ENCODE results near the gene PPP1R2. TPM values are rescaled to one million over a fixed set of nuclear protein-coding genes. Genes with fewer than 3 reads are reported as not detected.

Gene PPP1R2
- total and polyA plus RNA-seq, 4 donors, result 26.2 to 77.0 (median 46.5) TPM

DNA sequence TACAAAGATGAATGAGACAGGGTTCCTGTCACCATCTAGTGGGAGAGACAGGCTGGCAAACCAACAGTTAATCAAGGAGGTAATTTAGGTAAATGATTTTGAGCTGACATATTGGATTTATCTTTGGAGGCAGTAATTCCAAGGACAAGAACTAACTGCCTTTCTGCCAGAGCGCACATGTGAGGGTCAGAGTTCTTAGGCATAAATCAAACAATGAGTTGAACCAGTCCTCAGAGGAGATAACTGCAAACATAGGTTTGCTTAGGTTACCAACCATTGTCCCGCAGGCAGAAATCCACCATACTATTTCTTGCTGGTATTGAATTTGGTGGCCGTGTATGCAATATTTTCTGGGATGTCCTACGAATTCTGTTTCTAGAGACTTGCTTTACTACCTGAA, 14.2 kb upstream of the PPP1R2 start:
- 86 to 91% methylated on average over 4 of the region's 4 CpGs for WGBS, 2 donors

DNA sequence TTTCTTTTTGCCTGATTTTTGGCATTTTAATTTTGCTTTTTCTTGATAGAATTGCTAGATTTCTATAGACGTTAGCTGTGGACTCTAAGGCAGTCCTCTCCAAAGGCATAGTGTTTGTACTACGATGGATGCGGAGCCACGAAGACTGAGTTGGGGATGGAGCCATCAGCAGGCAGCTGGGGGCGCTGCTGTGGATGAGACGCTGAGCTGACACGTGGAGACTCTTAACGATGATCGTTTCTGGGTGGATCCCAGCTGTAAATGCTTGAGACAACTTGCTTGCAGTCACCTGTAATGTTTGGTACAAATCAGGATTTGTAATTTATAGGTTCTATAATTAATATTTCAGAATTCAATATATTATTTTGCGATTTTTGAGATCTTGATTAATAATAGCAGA, 13.3 kb upstream of the PPP1R2 start:
- H3K27ac ChIP-seq (ENCODE audit: low read depth in 1 of 2, low read length in 1 of 2), result no peak overlapping the region
- H3K9me3 ChIP-seq (ENCODE audit: control insufficient read depth in 4 of 4, insufficient read depth in 3 of 4, low read length in 3 of 4), result no peaks in the 10 kb centered on the region
- TF ChIP-seq, protein P1, sequence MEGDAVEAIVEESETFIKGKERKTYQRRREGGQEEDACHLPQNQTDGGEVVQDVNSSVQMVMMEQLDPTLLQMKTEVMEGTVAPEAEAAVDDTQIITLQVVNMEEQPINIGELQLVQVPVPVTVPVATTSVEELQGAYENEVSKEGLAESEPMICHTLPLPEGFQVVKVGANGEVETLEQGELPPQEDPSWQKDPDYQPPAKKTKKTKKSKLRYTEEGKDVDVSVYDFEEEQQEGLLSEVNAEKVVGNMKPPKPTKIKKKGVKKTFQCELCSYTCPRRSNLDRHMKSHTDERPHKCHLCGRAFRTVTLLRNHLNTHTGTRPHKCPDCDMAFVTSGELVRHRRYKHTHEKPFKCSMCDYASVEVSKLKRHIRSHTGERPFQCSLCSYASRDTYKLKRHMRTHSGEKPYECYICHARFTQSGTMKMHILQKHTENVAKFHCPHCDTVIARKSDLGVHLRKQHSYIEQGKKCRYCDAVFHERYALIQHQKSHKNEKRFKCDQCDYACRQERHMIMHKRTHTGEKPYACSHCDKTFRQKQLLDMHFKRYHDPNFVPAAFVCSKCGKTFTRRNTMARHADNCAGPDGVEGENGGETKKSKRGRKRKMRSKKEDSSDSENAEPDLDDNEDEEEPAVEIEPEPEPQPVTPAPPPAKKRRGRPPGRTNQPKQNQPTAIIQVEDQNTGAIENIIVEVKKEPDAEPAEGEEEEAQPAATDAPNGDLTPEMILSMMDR (IDR thresholded peaks at IDR 0.05; ENCODE audit: control extremely low read depth, extremely low read depth), result no peak
- peaks cover 0 to 4% (median 0%) of the 10 kb centered on the region in 5 donors for H3K4me1 ChIP-seq (ENCODE audit: control insufficient read depth in 5 of 5, insufficient read depth in 5 of 5, low read length in 5 of 5)
- H3K27me3 ChIP-seq (ENCODE audit: control insufficient read depth in 3 of 3, insufficient read depth in 3 of 3, low read length in 2 of 3), result no peaks in the 10 kb centered on the region
- no peak overlapping the region for H3K9ac ChIP-seq (ENCODE audit: insufficient read depth in 1 of 2, low read length in 2 of 2)
- DNase-seq (no peak), ATAC-seq (ENCODE audit: insufficient read depth, low FRiP score) (no peak)
- WGBS, 2 donors, result 36 to 42% methylated on average over 10 of the region's 10 CpGs
- no peak overlapping the region for H3K4me3 ChIP-seq
- no peaks in the 10 kb centered on the region for H3K36me3 ChIP-seq (ENCODE audit: control insufficient read depth in 4 of 4, insufficient read depth in 4 of 4, low read length in 4 of 4)

More for the DNA sequence above, 14.2 kb upstream of the PPP1R2 start:
- no peak overlapping the region for H3K4me3 ChIP-seq
- H3K9me3 ChIP-seq (ENCODE audit: control insufficient read depth in 4 of 4, insufficient read depth in 3 of 4, low read length in 3 of 4), result peaks cover 0 to 2% (median 0%) of the 10 kb centered on the region in 4 donors
- H3K27me3 ChIP-seq (ENCODE audit: control insufficient read depth in 3 of 3, insufficient read depth in 3 of 3, low read length in 2 of 3), result no peaks in the 10 kb centered on the region
- ATAC-seq (ENCODE audit: insufficient read depth, low FRiP score), result no peak
- no peak for DNase-seq
- H3K36me3 ChIP-seq (ENCODE audit: control insufficient read depth in 4 of 4, insufficient read depth in 4 of 4, low read length in 4 of 4), result no peaks in the 10 kb centered on the region
- no peaks in the 10 kb centered on the region for H3K4me1 ChIP-seq (ENCODE audit: control insufficient read depth in 5 of 5, insufficient read depth in 5 of 5, low read length in 5 of 5)
- no peak overlapping the region for H3K9ac ChIP-seq (ENCODE audit: insufficient read depth in 1 of 2, low read length in 2 of 2)
- no peak overlapping the region for H3K27ac ChIP-seq (ENCODE audit: low read depth in 1 of 2, low read length in 1 of 2)
- TF ChIP-seq, protein P1 (IDR thresholded peaks at IDR 0.05; ENCODE audit: control extremely low read depth, extremely low read depth), result no peak

DNA sequence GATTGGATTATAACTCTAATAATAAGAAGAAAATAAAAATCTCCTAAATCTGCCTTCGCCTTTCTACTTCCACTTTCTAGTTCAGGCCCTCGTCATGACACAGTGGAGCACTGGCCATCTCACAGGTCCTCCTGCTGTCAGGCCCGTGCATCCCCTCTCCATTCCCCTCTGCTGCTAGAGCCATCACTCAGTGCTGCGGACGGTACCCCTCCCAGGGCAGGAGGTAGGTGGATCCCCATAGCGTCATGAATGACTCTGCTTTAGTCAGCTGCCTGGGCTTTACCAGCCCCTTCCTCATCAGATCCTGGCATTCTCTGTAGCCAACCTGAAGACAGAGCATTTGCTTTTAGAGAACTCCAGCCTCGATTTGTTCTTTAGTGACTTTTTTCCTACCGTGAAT, 12.0 kb upstream of the PPP1R2 start:
- DNase-seq (no peak), ATAC-seq (ENCODE audit: insufficient read depth, low FRiP score) (no peak)
- no peaks in the 10 kb centered on the region for H3K9me3 ChIP-seq (ENCODE audit: control insufficient read depth in 4 of 4, insufficient read depth in 3 of 4, low read length in 3 of 4)
- 80 to 83% methylated on average over 8 of the region's 8 CpGs for WGBS, 2 donors
- no peak overlapping the region for H3K4me3 ChIP-seq
- H3K36me3 ChIP-seq (ENCODE audit: control insufficient read depth in 4 of 4, insufficient read depth in 4 of 4, low read length in 4 of 4), result no peaks in the 10 kb centered on the region
- H3K27me3 ChIP-seq (ENCODE audit: control insufficient read depth in 3 of 3, insufficient read depth in 3 of 3, low read length in 2 of 3), result no peaks in the 10 kb centered on the region
- no peak overlapping the region for H3K9ac ChIP-seq (ENCODE audit: insufficient read depth in 1 of 2, low read length in 2 of 2)
- no peak overlapping the region for H3K27ac ChIP-seq (ENCODE audit: low read depth in 1 of 2, low read length in 1 of 2)
- TF ChIP-seq, protein P1 (IDR thresholded peaks at IDR 0.05; ENCODE audit: control extremely low read depth, extremely low read depth), result no peak
- H3K4me1 ChIP-seq (ENCODE audit: control insufficient read depth in 5 of 5, insufficient read depth in 5 of 5, low read length in 5 of 5), result peaks cover 0 to 13% (median 5%) of the 10 kb centered on the region in 5 donors

DNA sequence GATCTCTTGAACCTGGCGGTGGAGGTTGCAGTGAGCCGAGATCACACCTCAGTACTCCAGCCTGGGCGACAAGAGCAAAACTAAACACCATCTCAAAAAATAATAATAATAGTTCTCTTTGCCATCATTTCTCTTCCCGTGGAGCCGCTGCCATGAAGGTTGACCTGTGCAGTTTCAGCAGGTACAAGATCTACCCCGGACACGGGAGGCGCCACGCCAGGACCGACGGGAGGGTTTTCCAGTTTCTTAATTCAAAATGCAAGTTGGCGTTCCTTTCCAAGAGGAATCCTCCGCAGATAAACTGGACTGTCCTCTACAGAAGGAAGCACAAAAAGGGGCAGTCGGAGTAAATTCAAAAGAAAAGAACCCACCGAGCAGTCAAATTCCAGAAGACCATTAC, 11.3 kb upstream of the PPP1R2 start:
- H3K27me3 ChIP-seq (ENCODE audit: control insufficient read depth in 3 of 3, insufficient read depth in 3 of 3, low read length in 2 of 3), result no peaks in the 10 kb centered on the region
- no peak overlapping the region for H3K4me3 ChIP-seq
- peaks cover 0 to 17% (median 6%) of the 10 kb centered on the region in 5 donors for H3K4me1 ChIP-seq (ENCODE audit: control insufficient read depth in 5 of 5, insufficient read depth in 5 of 5, low read length in 5 of 5)
- H3K36me3 ChIP-seq (ENCODE audit: control insufficient read depth in 4 of 4, insufficient read depth in 4 of 4, low read length in 4 of 4), result no peaks in the 10 kb centered on the region
- TF ChIP-seq, protein P1 (IDR thresholded peaks at IDR 0.05; ENCODE audit: control extremely low read depth, extremely low read depth), result no peak
- H3K9me3 ChIP-seq (ENCODE audit: control insufficient read depth in 4 of 4, insufficient read depth in 3 of 4, low read length in 3 of 4), result no peaks in the 10 kb centered on the region
- 95 to 97% methylated on average over 15 of the region's 15 CpGs for WGBS, 2 donors
- no peak for ATAC-seq (ENCODE audit: insufficient read depth, low FRiP score)
- H3K9ac ChIP-seq (ENCODE audit: insufficient read depth in 1 of 2, low read length in 2 of 2), result no peak overlapping the region
- no peak overlapping the region for H3K27ac ChIP-seq (ENCODE audit: low read depth in 1 of 2, low read length in 1 of 2)
- DNase-seq, result no peak

Data from lung (tissue), 12 donors.